Panc1 (cell line): ENCODE data around the gene FOXO6. TPM values are rescaled to one million over a fixed set of nuclear protein-coding genes. Genes with fewer than 3 reads are reported as not detected.

Source experiments
- ATAC-seq: fragments of 200-7000 bp; cut with Tn5 transposase; 2 replicates; pipeline ENCODE4 v1.9.1; 2020; ENCODE audit warnings: mild to moderate bottlenecking, moderate library complexity
- BruUV-seq: library from RNA; stranded (reverse); fragments of 400-500 nt; replicated peaks from 2 replicates; lab custom pipeline; 2021; lab: Mats Ljungman, UMichigan
- CTCF ChIA-PET: fragments of 300-600 bp; sonication (Branson Sonifier 250); formaldehyde crosslinking; loops from one replicate; lab custom pipeline; 2022; ENCODE audit warnings: antibody characterized with exemption; lab: Charles Lee
- POLR2A ChIA-PET: fragments of 300-600 bp; sonication (Branson Sonifier 250); formaldehyde crosslinking; loops from one replicate; lab custom pipeline; 2022; ENCODE audit warnings: antibody characterized with exemption; lab: Charles Lee
- DNase-seq: peaks from one replicate; pipeline ENCODE4 v3.0.0-alpha.2; 2010; ENCODE audit warnings: low read depth, low spot score
- H3K27ac ChIP-seq: 2 replicates; pipeline ENCODE4 v1.5.1; 2011; ENCODE audit warnings: mild to moderate bottlenecking, low read length, inconsistent platforms
- H3K27me3 ChIP-seq: fragments of 200-500 bp; sonication (Bioruptor generic); 2 replicates; pipeline ENCODE4 v1.6.0; 2014; ENCODE audit warnings: low read length, inconsistent platforms; ENCODE audit not compliant: control insufficient read depth, insufficient read depth
- H3K36me3 ChIP-seq: fragments of 200-500 bp; sonication (Bioruptor generic); 2 replicates; pipeline ENCODE4 v1.5.1; 2014; ENCODE audit warnings: inconsistent platforms, mild to moderate bottlenecking, low read length, moderate library complexity; ENCODE audit not compliant: control insufficient read depth, insufficient read depth
- H3K4me1 ChIP-seq: 2 replicates; pipeline ENCODE4 v1.5.1; 2011; ENCODE audit warnings: inconsistent platforms, mild to moderate bottlenecking, low read length, moderate library complexity; ENCODE audit not compliant: control insufficient read depth, insufficient read depth
- H3K4me3 ChIP-seq, 2 experiments: 2 replicates each; pipeline ENCODE4 v1.5.1; 2011 to 2012; ENCODE audit warnings: low read depth in 2 of 2, low read length in 2 of 2, mild to moderate bottlenecking in 2 of 2, inconsistent platforms in 1 of 2, moderate library complexity in 1 of 2
- H3K9me3 ChIP-seq: fragments of 200-500 bp; sonication (Bioruptor generic); 2 replicates; pipeline ENCODE4 v1.5.1; 2014; ENCODE audit warnings: low read depth, mild to moderate bottlenecking, inconsistent platforms, low read length, moderate library complexity; ENCODE audit not compliant: control insufficient read depth, insufficient read depth
- CTCF ChIP-seq: fragments of 450-650 bp; IDR thresholded peaks from 2 replicates; pipeline ENCODE4 v1.5.1; 2017; ENCODE audit warnings: mild to moderate bottlenecking
- POLR2AphosphoS5 ChIP-seq: IDR thresholded peaks from 2 replicates; pipeline ENCODE4 v1.6.1; 2012; ENCODE audit warnings: mild to moderate bottlenecking, low read depth, low read length, moderate library complexity
- SIN3A ChIP-seq: IDR thresholded peaks from 2 replicates; pipeline ENCODE4 v1.6.1; 2012; ENCODE audit warnings: low read depth, mild to moderate bottlenecking, low read length, moderate library complexity, borderline replicate concordance; ENCODE audit not compliant: insufficient read depth
- TCF7L2 ChIP-seq: IDR thresholded peaks from 2 replicates; pipeline ENCODE4 v1.6.1; 2011; ENCODE audit warnings: mild to moderate bottlenecking, low read depth, low read length, inconsistent platforms
- in situ Hi-C: cut with HindIII; loops from 2 replicates; pipeline ENCODE4 v1.10.0; 2016; ENCODE audit warnings: low sequenced_read_pairs, low pct_unique_long_range_greater_than_20kb
- intact Hi-C: fragments of 100-400 bp; cut with micrococcal nuclease; formaldehyde crosslinking; loops from one replicate; pipeline ENCODE4 v1.10.0; 2022; ENCODE audit not compliant: unreplicated experiment
- total RNA-seq: library from RNA; stranded (reverse); gene quantifications from one replicate; pipeline ENCODE4 v1.2.1, GENCODE V29; 2021; ENCODE audit not compliant: unreplicated experiment
- TF ChIP-seq, protein P1 (sequence below), 2 experiments: IDR thresholded peaks; 2 replicates each; pipeline ENCODE4 v1.6.1; 2011 to 2012; ENCODE audit warnings: low read depth in 2 of 2, control low read depth in 1 of 2, low read length in 1 of 2, mild to moderate bottlenecking in 1 of 2, moderate library complexity in 1 of 2; ENCODE audit not compliant: insufficient read depth in 1 of 2

Gene FOXO6
- total RNA-seq, 1 experiment from 2014 or later = 2.5 TPM

DNA sequence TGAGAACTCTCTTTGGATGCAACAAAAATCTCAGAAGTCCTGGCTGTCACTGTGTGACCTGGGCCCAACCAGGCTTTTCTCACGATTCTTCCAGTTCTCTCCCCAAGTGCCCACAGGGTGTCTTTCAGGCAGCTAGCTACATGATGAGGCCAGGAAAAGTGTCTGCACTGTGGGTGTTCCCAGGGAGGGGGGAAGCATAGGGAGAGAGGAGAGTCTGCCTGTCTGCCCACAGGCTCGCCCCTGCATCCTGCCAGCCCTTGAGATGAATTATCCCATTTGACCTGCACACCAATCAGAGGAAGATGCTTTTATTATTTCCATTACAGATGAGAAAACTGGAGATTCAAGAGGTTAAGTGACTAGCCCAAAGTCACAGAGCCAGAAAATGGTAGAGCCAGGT lies 27.8 kb downstream of the FOXO6 start:
- ChIA-PET CTCF (no interaction called here), POLR2A (no interaction called here)
- in situ Hi-C loops (no loop called here), intact Hi-C loops (no loop called here)
- no TSS peak for BruUV-seq
- H3K36me3 ChIP-seq = no peaks in the 10 kb centered on the region
- no peaks in the 10 kb centered on the region for H3K4me1 ChIP-seq
- H3K4me3 ChIP-seq = no peak overlapping the region
- H3K27ac ChIP-seq = no peak overlapping the region
- ATAC-seq = no peak
- DNase-seq = no peak
- H3K9me3 ChIP-seq = no peaks in the 10 kb centered on the region
- no peaks in the 10 kb centered on the region for H3K27me3 ChIP-seq
- TF ChIP-seq CTCF = no peak
- TF ChIP-seq, protein P1, sequence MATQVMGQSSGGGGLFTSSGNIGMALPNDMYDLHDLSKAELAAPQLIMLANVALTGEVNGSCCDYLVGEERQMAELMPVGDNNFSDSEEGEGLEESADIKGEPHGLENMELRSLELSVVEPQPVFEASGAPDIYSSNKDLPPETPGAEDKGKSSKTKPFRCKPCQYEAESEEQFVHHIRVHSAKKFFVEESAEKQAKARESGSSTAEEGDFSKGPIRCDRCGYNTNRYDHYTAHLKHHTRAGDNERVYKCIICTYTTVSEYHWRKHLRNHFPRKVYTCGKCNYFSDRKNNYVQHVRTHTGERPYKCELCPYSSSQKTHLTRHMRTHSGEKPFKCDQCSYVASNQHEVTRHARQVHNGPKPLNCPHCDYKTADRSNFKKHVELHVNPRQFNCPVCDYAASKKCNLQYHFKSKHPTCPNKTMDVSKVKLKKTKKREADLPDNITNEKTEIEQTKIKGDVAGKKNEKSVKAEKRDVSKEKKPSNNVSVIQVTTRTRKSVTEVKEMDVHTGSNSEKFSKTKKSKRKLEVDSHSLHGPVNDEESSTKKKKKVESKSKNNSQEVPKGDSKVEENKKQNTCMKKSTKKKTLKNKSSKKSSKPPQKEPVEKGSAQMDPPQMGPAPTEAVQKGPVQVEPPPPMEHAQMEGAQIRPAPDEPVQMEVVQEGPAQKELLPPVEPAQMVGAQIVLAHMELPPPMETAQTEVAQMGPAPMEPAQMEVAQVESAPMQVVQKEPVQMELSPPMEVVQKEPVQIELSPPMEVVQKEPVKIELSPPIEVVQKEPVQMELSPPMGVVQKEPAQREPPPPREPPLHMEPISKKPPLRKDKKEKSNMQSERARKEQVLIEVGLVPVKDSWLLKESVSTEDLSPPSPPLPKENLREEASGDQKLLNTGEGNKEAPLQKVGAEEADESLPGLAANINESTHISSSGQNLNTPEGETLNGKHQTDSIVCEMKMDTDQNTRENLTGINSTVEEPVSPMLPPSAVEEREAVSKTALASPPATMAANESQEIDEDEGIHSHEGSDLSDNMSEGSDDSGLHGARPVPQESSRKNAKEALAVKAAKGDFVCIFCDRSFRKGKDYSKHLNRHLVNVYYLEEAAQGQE (IDR thresholded peaks at IDR 0.05; ENCODE audit: insufficient read depth in 1 of 2, low read depth in 2 of 2, low read length in 1 of 2) = no peak

DNA sequence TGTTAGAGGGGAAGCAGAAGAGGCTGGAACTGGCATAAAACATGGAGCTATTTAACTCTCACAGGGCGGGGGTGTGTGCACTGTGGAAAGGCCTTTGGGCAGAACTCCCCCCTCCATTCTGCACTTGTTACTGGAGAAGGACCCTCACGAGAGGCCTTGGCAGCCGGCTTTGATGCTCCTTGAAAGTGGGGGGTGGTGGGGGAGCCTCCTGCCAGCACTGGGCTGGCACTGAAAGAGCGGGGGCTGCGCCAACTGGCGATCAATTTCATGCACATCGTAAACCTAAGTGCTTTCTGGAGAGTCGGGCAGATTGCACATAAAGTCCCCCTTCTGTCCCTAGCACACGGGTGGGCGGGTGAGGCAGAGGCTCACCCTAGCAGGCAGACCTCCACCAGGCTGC lies 28.9 kb downstream of the FOXO6 start:
- H3K27ac ChIP-seq = no peak overlapping the region
- no peak overlapping the region for H3K4me3 ChIP-seq
- no peaks in the 10 kb centered on the region for H3K9me3 ChIP-seq
- H3K4me1 ChIP-seq = no peaks in the 10 kb centered on the region
- no TSS peak for BruUV-seq
- H3K27me3 ChIP-seq = no peaks in the 10 kb centered on the region
- no peak for ATAC-seq
- intact Hi-C loops (no loop called here), in situ Hi-C loops (no loop called here)
- DNase-seq = no peak
- POLR2A ChIA-PET = no interaction called here
- TF ChIP-seq POLR2AphosphoS5 (no peak), SIN3A (no peak), TCF7L2 (no peak), CTCF (no peak)
- TF ChIP-seq, protein P1 (IDR thresholded peaks at IDR 0.05; ENCODE audit: insufficient read depth in 1 of 2, low read depth in 2 of 2, low read length in 1 of 2) = no peak
- CTCF ChIA-PET = no interaction called here
- H3K36me3 ChIP-seq = no peaks in the 10 kb centered on the region
